Sigmoid colon (tissue), 7 donors: ENCODE results near the gene CAVIN4. TPM values are rescaled to one million over a fixed set of nuclear protein-coding genes. Genes with fewer than 3 reads are reported as not detected.

Experiments used
- DNase-seq: peaks from one replicate; pipeline ENCODE4 v3.0.0-alpha.2; 2019
- H3K27ac ChIP-seq, 4 donors: fragments of 200-600 bp; sonication (generic); one replicate each; pipeline ENCODE4 v1.5.1; 2016 to 2019; ENCODE audit warnings: mild to moderate bottlenecking in 1 of 4
- H3K27me3 ChIP-seq, 3 donors: fragments of 200-600 bp; sonication (generic); one replicate each; pipeline ENCODE4 v1.5.1; 2019; ENCODE audit warnings: mild to moderate bottlenecking in 1 of 3
- H3K36me3 ChIP-seq, 4 donors: fragments of 200-600 bp; sonication (generic); one replicate each; pipeline ENCODE4 v1.5.1; 2016 to 2019
- H3K4me1 ChIP-seq, 4 donors: fragments of 200-600 bp; sonication (generic); one replicate each; pipeline ENCODE4 v1.5.1; 2017 to 2019
- H3K4me3 ChIP-seq, 4 donors: fragments of 200-600 bp; sonication (generic); one replicate each; pipeline ENCODE4 v1.5.1; 2017 to 2019; ENCODE audit warnings: mild to moderate bottlenecking in 2 of 4, moderate library complexity in 1 of 4
- H3K9me3 ChIP-seq, 4 donors: fragments of 200-600 bp in 3 of 4; sonication (generic) in 3 of 4; one replicate each; pipeline versions ENCODE4 v1.5.1 to v1.6.1; 2013 to 2019
- EP300 ChIP-seq, 4 donors: sonication (generic); formaldehyde crosslinking; IDR thresholded peaks; one replicate each; pipeline ENCODE4 v1.6.1; 2017; ENCODE audit warnings: antibody characterized with exemption in 4 of 4
- POLR2A ChIP-seq, 2 donors: fragments of 450-650 bp; IDR thresholded peaks; one replicate each; pipeline ENCODE4 v1.6.1; 2016; ENCODE audit warnings: antibody characterized with exemption in 2 of 2, mild to moderate bottlenecking in 2 of 2, moderate library complexity in 2 of 2
- POLR2AphosphoS5 ChIP-seq, 4 donors: sonication (generic); formaldehyde crosslinking; IDR thresholded peaks; one replicate each; pipeline ENCODE4 v1.6.1; 2017; ENCODE audit warnings: antibody characterized with exemption in 4 of 4
- WGBS, 2 donors: extraction: QIAGEN DNeasy Blood & Tissue Kit; methylation state at CpG; one replicate each; pipeline ENCODE4 v1.1.7; 2013; 5-methylcytosine and 5-hydroxymethylcytosine counted together
- intact Hi-C: fragments of 100-400 bp; cut with DNase I; formaldehyde crosslinking; loops from one replicate; pipeline ENCODE4 v1.15.1; 2023
- polyA plus RNA-seq, 3 donors: library from polyadenylated mRNA; stranded (reverse); fragments of 200-250 nt; gene quantifications; one replicate each; pipeline ENCODE4 v1.2.3, GENCODE V29; 2013
- total RNA-seq, 4 donors: library from RNA; depleted of rRNA; stranded (reverse); fragments of >200 nt; gene quantifications; one replicate each; pipeline ENCODE4 v1.1.0, GENCODE V29; 2016
- TF ChIP-seq, protein P1 (sequence below), 4 experiments: fragments of 450-650 bp in 3 of 4; fragments of 200-600 bp in 1 of 4; IDR thresholded peaks; one replicate each; pipeline ENCODE4 v1.5.1; 2016 to 2019; ENCODE audit warnings: antibody characterized with exemption in 4 of 4, mild to moderate bottlenecking in 3 of 4, moderate library complexity in 2 of 4
- donor health status: healthy with polysubstance abuse.
- donor health status: Bipolar disorder and iron deficiency.
- donor health status: healthy.

The CAVIN4 gene
- total and polyA plus RNA-seq, 7 donors: 0.06 to 1.1 (median 0.41) TPM; not detected in 2

DNA sequence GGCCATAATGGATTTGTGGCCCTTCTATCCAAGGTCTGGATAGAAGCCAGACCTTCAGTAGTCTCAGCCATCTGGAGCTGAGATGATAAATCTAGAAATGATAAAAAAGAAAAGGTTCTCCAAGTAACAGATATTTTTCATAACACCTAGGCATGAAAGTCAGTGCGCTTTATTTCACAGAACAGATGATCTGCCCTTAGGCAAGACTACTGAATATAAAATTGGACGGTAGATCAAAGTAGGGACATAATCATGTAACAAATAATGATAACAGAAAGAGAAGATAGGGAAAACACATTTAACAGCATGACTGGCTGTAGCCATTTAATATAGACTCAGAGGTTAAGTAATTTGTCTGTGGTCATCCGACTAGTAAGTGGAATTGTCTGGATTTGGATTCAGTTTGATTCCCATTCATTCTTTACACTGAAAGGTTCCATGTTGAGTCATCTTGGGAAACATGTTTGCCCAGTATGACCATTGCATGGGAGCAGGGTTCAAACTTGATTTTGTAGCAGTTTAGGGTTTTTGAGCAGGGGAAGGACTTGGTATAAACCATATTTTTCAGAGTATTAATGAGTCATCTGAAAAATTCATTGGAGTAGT lies 4.1 kb upstream of the CAVIN4 start:
- intact Hi-C loops: no loop called here
- H3K36me3 ChIP-seq: no peaks in the 10 kb centered on the region
- H3K4me1 ChIP-seq: no peaks in the 10 kb centered on the region
- H3K27me3 ChIP-seq: no peaks in the 10 kb centered on the region
- no peak overlapping the region for H3K27ac ChIP-seq
- WGBS, 2 donors: 97 to 98% methylated on average over 3 of the region's 3 CpGs
- no peak for DNase-seq
- H3K4me3 ChIP-seq: no peak overlapping the region
- no peak for TF ChIP-seq POLR2AphosphoS5 (IDR thresholded peaks at IDR 0.05)
- TF ChIP-seq, protein P1, sequence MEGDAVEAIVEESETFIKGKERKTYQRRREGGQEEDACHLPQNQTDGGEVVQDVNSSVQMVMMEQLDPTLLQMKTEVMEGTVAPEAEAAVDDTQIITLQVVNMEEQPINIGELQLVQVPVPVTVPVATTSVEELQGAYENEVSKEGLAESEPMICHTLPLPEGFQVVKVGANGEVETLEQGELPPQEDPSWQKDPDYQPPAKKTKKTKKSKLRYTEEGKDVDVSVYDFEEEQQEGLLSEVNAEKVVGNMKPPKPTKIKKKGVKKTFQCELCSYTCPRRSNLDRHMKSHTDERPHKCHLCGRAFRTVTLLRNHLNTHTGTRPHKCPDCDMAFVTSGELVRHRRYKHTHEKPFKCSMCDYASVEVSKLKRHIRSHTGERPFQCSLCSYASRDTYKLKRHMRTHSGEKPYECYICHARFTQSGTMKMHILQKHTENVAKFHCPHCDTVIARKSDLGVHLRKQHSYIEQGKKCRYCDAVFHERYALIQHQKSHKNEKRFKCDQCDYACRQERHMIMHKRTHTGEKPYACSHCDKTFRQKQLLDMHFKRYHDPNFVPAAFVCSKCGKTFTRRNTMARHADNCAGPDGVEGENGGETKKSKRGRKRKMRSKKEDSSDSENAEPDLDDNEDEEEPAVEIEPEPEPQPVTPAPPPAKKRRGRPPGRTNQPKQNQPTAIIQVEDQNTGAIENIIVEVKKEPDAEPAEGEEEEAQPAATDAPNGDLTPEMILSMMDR (IDR thresholded peaks at IDR 0.05): no peak
- no peak for TF ChIP-seq EP300 (IDR thresholded peaks at IDR 0.05)
- no peak for TF ChIP-seq POLR2A (IDR thresholded peaks at IDR 0.05)
- H3K9me3 ChIP-seq: no peaks in the 10 kb centered on the region

DNA sequence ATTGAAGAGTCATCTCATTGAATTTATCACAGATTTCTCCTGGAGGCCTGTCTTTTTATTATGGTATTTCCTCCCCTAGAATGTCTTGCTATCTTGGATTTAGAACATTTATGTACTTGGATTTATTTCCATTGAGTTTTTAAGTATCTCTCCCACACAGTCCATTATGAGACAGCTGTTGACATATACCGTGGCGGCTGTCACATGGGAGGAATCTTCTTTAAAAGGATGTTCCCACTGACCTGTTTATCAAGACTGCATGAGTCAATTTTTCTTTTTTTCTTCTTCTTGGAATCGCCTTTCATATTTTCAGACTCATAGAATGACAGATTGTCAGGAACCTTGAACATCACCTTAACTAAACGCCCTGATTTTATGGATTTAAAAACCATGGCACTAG lies 2.9 kb upstream of the CAVIN4 start:
- no peaks in the 10 kb centered on the region for H3K4me1 ChIP-seq
- intact Hi-C loops: no loop called here
- no peaks in the 10 kb centered on the region for H3K27me3 ChIP-seq
- TF ChIP-seq, protein P1 (IDR thresholded peaks at IDR 0.05): no peak
- no peak for TF ChIP-seq POLR2A (IDR thresholded peaks at IDR 0.05)
- no peak for TF ChIP-seq EP300 (IDR thresholded peaks at IDR 0.05)
- TF ChIP-seq POLR2AphosphoS5 (IDR thresholded peaks at IDR 0.05): no peak
- no peak overlapping the region for H3K27ac ChIP-seq
- H3K4me3 ChIP-seq: no peak overlapping the region
- no peaks in the 10 kb centered on the region for H3K9me3 ChIP-seq
- no peaks in the 10 kb centered on the region for H3K36me3 ChIP-seq
- no peak for DNase-seq
- 80 to 88% methylated on average over 4 of the region's 4 CpGs for WGBS, 2 donors

DNA sequence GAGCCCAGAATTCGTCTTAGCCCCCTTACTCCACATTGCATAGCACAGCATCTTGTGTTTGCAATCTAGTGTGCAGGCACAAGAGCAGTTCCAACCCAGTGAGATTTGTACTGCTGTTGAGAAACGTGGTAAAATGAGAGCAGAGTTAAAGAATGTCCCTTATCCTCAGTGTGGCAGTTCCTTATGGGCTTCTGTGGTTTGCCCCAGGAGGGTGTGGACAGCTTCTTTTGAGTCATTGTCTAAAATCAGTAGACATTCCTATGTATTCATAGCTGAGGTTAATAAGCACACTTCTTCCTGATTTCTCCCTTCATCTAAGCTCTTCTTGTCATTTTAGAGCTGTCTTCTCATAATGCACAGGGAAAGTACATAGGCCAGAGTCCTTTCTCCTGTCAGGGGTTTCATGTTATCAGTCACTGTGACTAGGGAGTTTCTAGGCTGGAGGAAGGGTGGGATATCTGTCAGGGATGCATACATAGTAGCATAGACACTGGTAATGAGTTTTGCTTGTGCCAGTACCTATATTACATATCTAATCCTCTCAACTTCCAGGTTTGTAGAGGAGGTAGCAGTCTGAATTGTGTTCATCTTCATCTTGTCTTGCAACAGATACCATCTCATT lies 2.0 kb upstream of the CAVIN4 start:
- intact Hi-C loops: no loop called here
- TF ChIP-seq POLR2A (IDR thresholded peaks at IDR 0.05): no peak
- no peak for TF ChIP-seq EP300 (IDR thresholded peaks at IDR 0.05)
- TF ChIP-seq, protein P1 (IDR thresholded peaks at IDR 0.05): no peak
- no peak for TF ChIP-seq POLR2AphosphoS5 (IDR thresholded peaks at IDR 0.05)
- WGBS, 2 donors: 70 to 75% methylated on average over 2 of the region's 2 CpGs

GRCh38 chr9:100578610-100579009 lies 731 bp downstream of the CAVIN4 start:
- TF ChIP-seq EP300 (IDR thresholded peaks at IDR 0.05) (no peak), POLR2AphosphoS5 (IDR thresholded peaks at IDR 0.05) (no peak), POLR2A (IDR thresholded peaks at IDR 0.05) (no peak)
- TF ChIP-seq, protein P1 (IDR thresholded peaks at IDR 0.05): no peak
- no peaks in the 10 kb centered on the region for H3K4me1 ChIP-seq
- H3K4me3 ChIP-seq: no peak overlapping the region
- 92 to 94% methylated on average over 1 of the region's 1 CpG for WGBS, 2 donors
- no peak overlapping the region for H3K27ac ChIP-seq
- no peak for DNase-seq
- H3K36me3 ChIP-seq: no peaks in the 10 kb centered on the region
- H3K9me3 ChIP-seq: no peaks in the 10 kb centered on the region
- H3K27me3 ChIP-seq: no peaks in the 10 kb centered on the region
- intact Hi-C loops: no loop called here

More for the DNA sequence above, 2.0 kb upstream of the CAVIN4 start:
- no peaks in the 10 kb centered on the region for H3K4me1 ChIP-seq
- no peaks in the 10 kb centered on the region for H3K27me3 ChIP-seq
- H3K36me3 ChIP-seq: no peaks in the 10 kb centered on the region
- H3K4me3 ChIP-seq: no peak overlapping the region
- no peaks in the 10 kb centered on the region for H3K9me3 ChIP-seq
- no peak overlapping the region for H3K27ac ChIP-seq
- DNase-seq: no peak
